ENCODE measurements around the gene ZNF491. TPM values are rescaled to one million over a fixed set of nuclear protein-coding genes. Genes with fewer than 3 reads are reported as not detected.

Gene ZNF491
- total and polyA plus RNA-seq, 2 of the 4 experiments (the other 2 are of a cell fraction): 1.5 to 3.6 TPM

DNA sequence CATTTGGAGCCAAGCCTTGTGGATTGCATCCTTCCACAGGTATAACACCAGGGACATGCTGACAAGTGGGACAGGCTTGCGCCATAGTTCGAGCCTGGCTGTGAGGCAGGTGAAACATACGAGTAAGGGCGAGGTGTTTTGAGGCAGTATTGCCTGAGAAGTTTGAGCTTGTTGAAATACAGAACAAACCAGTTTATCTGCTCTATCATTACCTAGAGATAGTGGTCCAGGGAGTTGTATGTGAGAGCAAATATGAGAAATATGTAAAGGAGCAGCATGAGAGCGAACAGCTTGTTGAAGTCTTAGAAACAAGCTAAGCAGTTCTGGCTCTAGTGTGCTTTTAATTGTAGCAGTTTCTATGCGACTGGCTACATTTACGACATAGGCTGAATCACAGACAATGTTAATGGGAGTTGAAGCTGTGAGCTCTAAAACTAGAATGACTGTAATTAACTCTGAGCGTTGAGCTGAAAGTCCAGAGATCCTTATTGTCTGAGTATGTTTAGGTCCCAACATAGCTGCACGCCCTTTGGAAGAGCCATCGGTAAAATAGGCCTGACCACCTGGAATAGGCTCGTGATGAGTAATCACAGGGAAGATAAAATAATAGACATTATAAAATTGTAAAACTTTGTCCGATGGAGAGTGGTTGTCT is 58.4 kb downstream of the ZNF491 start:
- no peaks in the 10 kb centered on the region for H4K20me1 ChIP-seq (ENCODE audit: insufficient read depth, low read length)
- no TSS peak for BruUV-seq (replicated peaks)
- no peak overlapping the region for H2AFZ ChIP-seq (replicated peaks; ENCODE audit: low read length, poor library complexity)
- peaks cover 16% of the 10 kb centered on the region for H3K36me3 ChIP-seq (ENCODE audit: control insufficient read depth, insufficient read depth, low read length)
- ATAC-seq (ENCODE audit: low read depth) (no peak), DNase-seq (no peak)
- H2AK5ac ChIP-seq (ENCODE audit: low read depth, low read length): no peak overlapping the region
- H4K91ac ChIP-seq (ENCODE audit: insufficient read depth, low read depth, low read length): no peak overlapping the region
- no peak overlapping the region for H3K23ac ChIP-seq (ENCODE audit: low read depth, low read length)
- H2BK20ac ChIP-seq (ENCODE audit: low read depth, low read length): no peak overlapping the region
- H2AK9ac ChIP-seq (replicated peaks; ENCODE audit: low read depth, low read length, poor library complexity): no peak overlapping the region
- no peak overlapping the region for H3K4ac ChIP-seq (ENCODE audit: low read depth, low read length)
- in situ Hi-C loops (cut with MboI; ENCODE audit: low sequenced_read_pairs): no loop called here
- H3K9me1 ChIP-seq (ENCODE audit: insufficient read depth, low read length): no peaks in the 10 kb centered on the region
- no peak overlapping the region for H4K5ac ChIP-seq (ENCODE audit: low read depth, low read length)
- H4K8ac ChIP-seq (ENCODE audit: low read depth in 2 of 2, low read length in 2 of 2): no peak overlapping the region
- H3K4me3 ChIP-seq (ENCODE audit: insufficient read depth, low read depth, low read length): no peak overlapping the region
- no peak overlapping the region for H2BK15ac ChIP-seq (ENCODE audit: low read depth, low read length)
- intact Hi-C loops (cut with micrococcal nuclease): no loop called here
- no peak overlapping the region for H3K14ac ChIP-seq (replicated peaks; ENCODE audit: low read depth, low read length)
- no peak overlapping the region for H3K18ac ChIP-seq (ENCODE audit: low read depth, low read length)
- H3K79me1 ChIP-seq (ENCODE audit: low read depth in 1 of 2, low read length in 2 of 2): peaks cover 14 to 26% of the 10 kb centered on the region in 2 experiments; a peak in 3 of 4 replicates
- no peak overlapping the region for H3K27ac ChIP-seq (ENCODE audit: insufficient read depth, low read length)
- no peak overlapping the region for H3K4me2 ChIP-seq (ENCODE audit: low read depth, low read length)
- H3K56ac ChIP-seq (ENCODE audit: extremely low read depth, insufficient read depth, low read length): no peak overlapping the region
- CTCF ChIA-PET: no interaction called here
- no peak overlapping the region for H2BK120ac ChIP-seq (ENCODE audit: low read depth, low read length)
- H3K9ac ChIP-seq (ENCODE audit: low read depth, low read length): no peak overlapping the region
- H2BK5ac ChIP-seq (ENCODE audit: low read depth, low read length, poor library complexity, severe bottlenecking): no peak overlapping the region
- WGBS, 2 experiments (ENCODE audit: extremely low coverage in 2 of 2, insufficient read length in 1 of 2): 63% methylated on average over 2 of the region's 12 CpGs; no CpG with 5 or more reads in 1 of the 2 experiments
- H3K27me3 ChIP-seq (ENCODE audit: control insufficient read depth, insufficient read depth, low read length): no peaks in the 10 kb centered on the region
- peaks cover 50% of the 10 kb centered on the region for H3K9me3 ChIP-seq (ENCODE audit: control insufficient read depth, insufficient read depth, low read length)
- dilution Hi-C loops (cut with HindIII; ENCODE audit: low sequenced_read_pairs, unreplicated experiment): no loop called here
- TF ChIP-seq RAD21 (IDR thresholded peaks at IDR 0.05; ENCODE audit: low read length) (no peak), NFE2L2 (IDR thresholded peaks at IDR 0.05; ENCODE audit: low read depth, low read length) (no peak), CEBPB (IDR thresholded peaks at IDR 0.05; ENCODE audit: low read depth, low read length) (no peak), CHD1 (IDR thresholded peaks at IDR 0.05; ENCODE audit: low read depth, low read length) (no peak), FOS (IDR thresholded peaks at IDR 0.05; ENCODE audit: low read depth, low read length) (no peak), RCOR1 (IDR thresholded peaks at IDR 0.05; ENCODE audit: insufficient replicate concordance, low read length) (no peak), MAZ (IDR thresholded peaks at IDR 0.05; ENCODE audit: borderline replicate concordance, low read depth, low read length) (no peak)
- TF ChIP-seq, protein P1, sequence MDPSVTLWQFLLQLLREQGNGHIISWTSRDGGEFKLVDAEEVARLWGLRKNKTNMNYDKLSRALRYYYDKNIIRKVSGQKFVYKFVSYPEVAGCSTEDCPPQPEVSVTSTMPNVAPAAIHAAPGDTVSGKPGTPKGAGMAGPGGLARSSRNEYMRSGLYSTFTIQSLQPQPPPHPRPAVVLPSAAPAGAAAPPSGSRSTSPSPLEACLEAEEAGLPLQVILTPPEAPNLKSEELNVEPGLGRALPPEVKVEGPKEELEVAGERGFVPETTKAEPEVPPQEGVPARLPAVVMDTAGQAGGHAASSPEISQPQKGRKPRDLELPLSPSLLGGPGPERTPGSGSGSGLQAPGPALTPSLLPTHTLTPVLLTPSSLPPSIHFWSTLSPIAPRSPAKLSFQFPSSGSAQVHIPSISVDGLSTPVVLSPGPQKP (IDR thresholded peaks at IDR 0.05; ENCODE audit: borderline replicate concordance, low read depth, low read length): no peak
- POLR2A ChIA-PET (ENCODE audit: unreplicated experiment): no interaction called here
- H3K4me1 ChIP-seq (ENCODE audit: control insufficient read depth, insufficient read depth, low read length): no peaks in the 10 kb centered on the region

Other genes starting within 250 kb of the ZNF491 start
- 62.4 and 121 TPM in 2 replicates for gene ELOF1, start 239.3 kb upstream of the ZNF491 start, total RNA-seq (2012; rRNA removed)
- 96.0 and 96.8 TPM in 2 replicates for gene ELOF1, start 239.3 kb upstream of the ZNF491 start, polyA plus RNA-seq (2012; rRNA removed)
- gene ACP5, start 220.9 kb upstream of the ZNF491 start, total RNA-seq (2012; rRNA removed): 0.28 and 0.54 TPM in 2 replicates
- 0.76 and 1.2 TPM in 2 replicates for gene ACP5, start 220.9 kb upstream of the ZNF491 start, polyA plus RNA-seq (2012; rRNA removed)
- 32.8 and 34.4 TPM in 2 replicates for gene ZNF627, start 201.0 kb upstream of the ZNF491 start, total RNA-seq (2012; rRNA removed)
- gene ZNF627, start 201.0 kb upstream of the ZNF491 start, polyA plus RNA-seq (2012; rRNA removed): 4.3 and 6.3 TPM in 2 replicates
- gene ZNF823, start 59.6 kb upstream of the ZNF491 start, total RNA-seq (2012; rRNA removed): 9.2 and 9.3 TPM in 2 replicates
- gene ZNF823, start 59.6 kb upstream of the ZNF491 start, polyA plus RNA-seq (2012; rRNA removed): 1.8 and 2.2 TPM in 2 replicates
- gene ZNF441, start 31.5 kb upstream of the ZNF491 start, total RNA-seq (2012; rRNA removed): 9.7 and 12.2 TPM in 2 replicates
- 2.4 and 2.8 TPM in 2 replicates for gene ZNF441, start 31.5 kb upstream of the ZNF491 start, polyA plus RNA-seq (2012; rRNA removed)
- gene ZNF440, start 15.8 kb downstream of the ZNF491 start, total RNA-seq (2012; rRNA removed): 8.4 and 9.4 TPM in 2 replicates
- gene ZNF440, start 15.8 kb downstream of the ZNF491 start, polyA plus RNA-seq (2012; rRNA removed): 1.7 and 2.8 TPM in 2 replicates
- gene ZNF439, start 50.2 kb downstream of the ZNF491 start, total RNA-seq (2012; rRNA removed): 8.4 and 10.0 TPM in 2 replicates
- 3.8 and 4.8 TPM in 2 replicates for gene ZNF439, start 50.2 kb downstream of the ZNF491 start, polyA plus RNA-seq (2012; rRNA removed)
- gene ZNF69, start 89.3 kb downstream of the ZNF491 start, total RNA-seq (2012; rRNA removed): 10.8 and 12.0 TPM in 2 replicates
- gene ZNF69, start 89.3 kb downstream of the ZNF491 start, polyA plus RNA-seq (2012; rRNA removed): 1.2 and 2.7 TPM in 2 replicates
- gene ZNF700, start 126.6 kb downstream of the ZNF491 start, total RNA-seq (2012; rRNA removed): 10.2 and 11.9 TPM in 2 replicates
- gene ZNF700, start 126.6 kb downstream of the ZNF491 start, polyA plus RNA-seq (2012; rRNA removed): 4.2 and 5.3 TPM in 2 replicates
- 0.56 and 0.90 TPM in 2 replicates for gene ZNF763, start 166.5 kb downstream of the ZNF491 start, total RNA-seq (2012; rRNA removed)
- 0.75 and 0.94 TPM in 2 replicates for gene ZNF763, start 166.5 kb downstream of the ZNF491 start, polyA plus RNA-seq (2012; rRNA removed)
- 6.4 and 11.1 TPM in 2 replicates for gene ZNF433, start 237.2 kb downstream of the ZNF491 start, total RNA-seq (2012; rRNA removed)
- 2.6 and 3.5 TPM in 2 replicates for gene ZNF433, start 237.2 kb downstream of the ZNF491 start, polyA plus RNA-seq (2012; rRNA removed)

Data from IMR-90 (cell line).